DND-41 (cell line): ENCODE results near the gene BTN2A1.

Experiments used
- ATAC-seq: fragments of 200-7000 bp; cut with Tn5 transposase; 3 replicates; pipeline ENCODE4 v1.9.1; 2021; ENCODE audit warnings: low read depth; ENCODE audit not compliant: insufficient read depth
- DNase-seq: peaks from one replicate; pipeline ENCODE4 v3.0.0-alpha.2; 2020
- H2AFZ ChIP-seq: 2 replicates; pipeline ENCODE4 v1.6.0; 2012; ENCODE audit warnings: low read depth, low read length
- H3K27ac ChIP-seq: 2 replicates; pipeline ENCODE4 v1.5.1; 2012; ENCODE audit warnings: low read length, inconsistent platforms
- H3K27me3 ChIP-seq: fragments of 200-600 bp; sonication (generic); 2 replicates; pipeline ENCODE4 v1.6.0; 2012; ENCODE audit warnings: low read length, mild to moderate bottlenecking, inconsistent platforms; ENCODE audit not compliant: insufficient read depth, poor library complexity
- H3K36me3 ChIP-seq: 2 replicates; pipeline ENCODE4 v1.5.1; 2012; ENCODE audit warnings: low read length, inconsistent platforms; ENCODE audit not compliant: insufficient read depth
- H3K4me1 ChIP-seq: 2 replicates; pipeline ENCODE4 v1.5.1; 2012; ENCODE audit warnings: mild to moderate bottlenecking, low read length; ENCODE audit not compliant: insufficient read depth
- H3K4me2 ChIP-seq: 2 replicates; pipeline ENCODE4 v1.6.0; 2012; ENCODE audit warnings: mild to moderate bottlenecking, moderate library complexity, low read length, inconsistent platforms; ENCODE audit not compliant: insufficient read depth
- H3K4me3 ChIP-seq, 2 experiments: fragments of 200-600 bp in 1 of 2; shearing (Covaris generic) in 1 of 2; 2 replicates each; pipeline ENCODE4 v1.5.1; 2012 to 2016; ENCODE audit warnings: inconsistent platforms in 2 of 2, low read length in 2 of 2, mild to moderate bottlenecking in 2 of 2, low read depth in 1 of 2, moderate library complexity in 1 of 2
- H3K79me2 ChIP-seq: 2 replicates; pipeline ENCODE4 v1.6.0; 2012; ENCODE audit warnings: low read length, inconsistent platforms; ENCODE audit not compliant: insufficient read depth
- H3K9ac ChIP-seq: 2 replicates; pipeline ENCODE4 v1.6.0; 2012; ENCODE audit warnings: low read depth, mild to moderate bottlenecking, inconsistent platforms, low read length, moderate library complexity
- H3K9me3 ChIP-seq: 2 replicates; pipeline ENCODE4 v1.5.1; 2012; ENCODE audit warnings: low read length, moderate library complexity, mild to moderate bottlenecking, inconsistent platforms; ENCODE audit not compliant: insufficient read depth, severe bottlenecking
- H4K20me1 ChIP-seq: 2 replicates; pipeline ENCODE4 v1.6.0; 2012; ENCODE audit warnings: low read length; ENCODE audit not compliant: insufficient read depth
- CTCF ChIP-seq: IDR thresholded peaks from 2 replicates; pipeline ENCODE4 v1.5.1; 2012; ENCODE audit warnings: borderline replicate concordance, low read length, moderate library complexity, mild to moderate bottlenecking; ENCODE audit not compliant: poor library complexity, severe bottlenecking; ENCODE audit errors: extremely low read depth
- EZH2 ChIP-seq: IDR thresholded peaks from 3 replicates; pipeline ENCODE4 v1.6.1; 2012; ENCODE audit warnings: borderline replicate concordance, low read depth, mild to moderate bottlenecking, moderate library complexity, low read length, inconsistent platforms; ENCODE audit not compliant: severe bottlenecking

BTN2A1 gene

GRCh38 chr6:26485112-26485780 is 27.5 kb downstream of the BTN2A1 start:
- Histone ChIP-seq H3K9ac (no peak overlapping the region), H2AFZ (no peak overlapping the region), H3K79me2 (no peaks in the 10 kb centered on the region), H3K4me1 (no peaks in the 10 kb centered on the region), H3K9me3 (peaks cover 9% of the 10 kb centered on the region), H3K4me2 (no peak overlapping the region), H3K27me3 (no peaks in the 10 kb centered on the region), H4K20me1 (no peaks in the 10 kb centered on the region), H3K27ac (no peak overlapping the region), H3K4me3 (no peak overlapping the region), H3K36me3 (no peaks in the 10 kb centered on the region)
- peak; percentile 12; the same call in 1 of the 3 replicates for ATAC-seq
- no peak for DNase-seq
- TF ChIP-seq CTCF (no peak), EZH2 (no peak)

GRCh38 chr6:26486358-26486757 is 28.6 kb downstream of the BTN2A1 start:
- H2AFZ ChIP-seq, result no peak overlapping the region
- H3K9me3 ChIP-seq, result peaks cover 8% of the 10 kb centered on the region
- H3K4me1 ChIP-seq, result no peaks in the 10 kb centered on the region
- H3K27me3 ChIP-seq, result no peaks in the 10 kb centered on the region
- ATAC-seq (no peak), DNase-seq (no peak)
- no peaks in the 10 kb centered on the region for H4K20me1 ChIP-seq
- TF ChIP-seq EZH2 (no peak), CTCF (no peak)
- no peak overlapping the region for H3K4me2 ChIP-seq
- no peaks in the 10 kb centered on the region for H3K36me3 ChIP-seq
- H3K4me3 ChIP-seq, result no peak overlapping the region
- no peak overlapping the region for H3K9ac ChIP-seq
- H3K27ac ChIP-seq, result no peak overlapping the region
- H3K79me2 ChIP-seq, result no peaks in the 10 kb centered on the region

GRCh38 chr6:26487466-26487865 is 29.7 kb downstream of the BTN2A1 start:
- no peak for ATAC-seq

More at GRCh38 chr6:26487466-26487865, 29.7 kb downstream of the BTN2A1 start:
- no peak overlapping the region for H2AFZ ChIP-seq
- H3K27me3 ChIP-seq, result no peaks in the 10 kb centered on the region
- H3K27ac ChIP-seq, result no peak overlapping the region
- TF ChIP-seq EZH2 (no peak), CTCF (no peak)
- DNase-seq, result no peak
- H3K4me3 ChIP-seq, result no peak overlapping the region
- no peak overlapping the region for H3K9ac ChIP-seq
- no peak overlapping the region for H3K4me2 ChIP-seq
- no peaks in the 10 kb centered on the region for H3K36me3 ChIP-seq
- H3K79me2 ChIP-seq, result no peaks in the 10 kb centered on the region
- H3K4me1 ChIP-seq, result no peaks in the 10 kb centered on the region
- H4K20me1 ChIP-seq, result no peaks in the 10 kb centered on the region
- peaks cover 8% of the 10 kb centered on the region for H3K9me3 ChIP-seq
